Trophoblast cell (in vitro differentiated cells and primary cell): ENCODE measurements around the gene SERINC4.

ENCODE experiments used
- DNase-seq, 2 donors: peaks; one replicate each; pipeline ENCODE4 v3.0.0-alpha.2; 2016
- H2AFZ ChIP-seq: 2 replicates; pipeline ENCODE4 v1.6.1; 2013; ENCODE audit warnings: low read length, moderate library complexity, mild to moderate bottlenecking; ENCODE audit not compliant: insufficient read depth, poor library complexity
- H2AK5ac ChIP-seq: 2 replicates; pipeline ENCODE4 v1.6.1; 2013; ENCODE audit warnings: mild to moderate bottlenecking, low read length
- H2BK120ac ChIP-seq: 2 replicates; pipeline ENCODE4 v1.6.1; 2013; ENCODE audit warnings: low read length, mild to moderate bottlenecking, moderate library complexity; ENCODE audit not compliant: insufficient read depth, poor library complexity
- H2BK12ac ChIP-seq: 2 replicates; pipeline ENCODE4 v1.6.1; 2013; ENCODE audit warnings: mild to moderate bottlenecking, low read length, moderate library complexity
- H2BK5ac ChIP-seq: 2 replicates; pipeline ENCODE4 v1.6.1; 2013; ENCODE audit warnings: low read length, low read depth, moderate library complexity, mild to moderate bottlenecking; ENCODE audit not compliant: poor library complexity
- H3K14ac ChIP-seq: 2 replicates; pipeline ENCODE4 v1.6.1; 2013; ENCODE audit warnings: mild to moderate bottlenecking, low read length
- H3K18ac ChIP-seq: 2 replicates; pipeline ENCODE4 v1.6.1; 2013; ENCODE audit warnings: mild to moderate bottlenecking, low read length
- H3K23ac ChIP-seq: 2 replicates; pipeline ENCODE4 v1.6.1; 2013; ENCODE audit warnings: low read length
- H3K27ac ChIP-seq: 2 replicates; pipeline ENCODE4 v1.5.1; 2013; ENCODE audit warnings: low read depth, mild to moderate bottlenecking, inconsistent platforms, low read length, moderate library complexity
- H3K27me3 ChIP-seq: 2 replicates; pipeline ENCODE4 v1.6.1; 2013; ENCODE audit warnings: inconsistent platforms, mild to moderate bottlenecking, low read length, moderate library complexity; ENCODE audit not compliant: insufficient read depth
- H3K36me3 ChIP-seq, 2 experiments: 1 replicate in 1 of 2; 2 replicates in 1 of 2; pipeline ENCODE4 v1.6.1; 2013; ENCODE audit warnings: low read length in 2 of 2, mild to moderate bottlenecking in 2 of 2, moderate library complexity in 1 of 2; ENCODE audit not compliant: insufficient read depth in 2 of 2, control insufficient read depth in 1 of 2
- H3K4ac ChIP-seq: 2 replicates; pipeline ENCODE4 v1.6.1; 2013; ENCODE audit warnings: low read depth, mild to moderate bottlenecking, low read length, moderate library complexity
- H3K4me1 ChIP-seq, 2 experiments: 1 replicate in 1 of 2; 2 replicates in 1 of 2; pipeline ENCODE4 v1.6.1; 2013; ENCODE audit warnings: low read length in 2 of 2, mild to moderate bottlenecking in 2 of 2, moderate library complexity in 1 of 2; ENCODE audit not compliant: insufficient read depth in 2 of 2, control insufficient read depth in 1 of 2
- H3K4me2 ChIP-seq: 2 replicates; pipeline ENCODE4 v1.6.1; 2013; ENCODE audit warnings: inconsistent platforms, mild to moderate bottlenecking, low read length, moderate library complexity
- H3K4me3 ChIP-seq: 2 replicates; pipeline ENCODE4 v1.5.1; 2013; ENCODE audit warnings: mild to moderate bottlenecking, low read depth, low read length, inconsistent platforms
- H3K79me1 ChIP-seq: one replicate; pipeline ENCODE4 v1.6.1; 2013; ENCODE audit warnings: low read length
- H3K79me2 ChIP-seq: 2 replicates; pipeline ENCODE4 v1.6.1; 2013; ENCODE audit warnings: low read length, mild to moderate bottlenecking; ENCODE audit not compliant: control insufficient read depth, insufficient read depth, poor library complexity
- H3K9ac ChIP-seq: 2 replicates; pipeline ENCODE4 v1.6.1; 2013; ENCODE audit warnings: mild to moderate bottlenecking, low read length
- H3K9me3 ChIP-seq: 2 replicates; pipeline ENCODE4 v1.6.1; 2013; ENCODE audit warnings: low read depth, mild to moderate bottlenecking, control low read depth, inconsistent platforms, low read length; ENCODE audit not compliant: insufficient read depth
- H4K12ac ChIP-seq: 2 replicates; pipeline ENCODE4 v1.6.1; 2013; ENCODE audit warnings: low read depth, mild to moderate bottlenecking, low read length, moderate library complexity
- H4K8ac ChIP-seq: 2 replicates; pipeline ENCODE4 v1.6.1; 2013; ENCODE audit warnings: low read depth, mild to moderate bottlenecking, low read length, moderate library complexity
- H4K91ac ChIP-seq: one replicate; pipeline ENCODE4 v1.6.1; 2013; ENCODE audit warnings: low read depth, mild to moderate bottlenecking, low read length, moderate library complexity
- WGBS: extraction: QIAGEN DNeasy Blood & Tissue Kit; methylation state at CpG from one replicate; pipeline ENCODE4 v1.1.7; 2013; ENCODE audit warnings: missing lambda C conversion rate; ENCODE audit not compliant: insufficient read length, insufficient coverage; ENCODE audit errors: extremely low coverage; 5-methylcytosine and 5-hydroxymethylcytosine counted together

SERINC4 gene

DNA sequence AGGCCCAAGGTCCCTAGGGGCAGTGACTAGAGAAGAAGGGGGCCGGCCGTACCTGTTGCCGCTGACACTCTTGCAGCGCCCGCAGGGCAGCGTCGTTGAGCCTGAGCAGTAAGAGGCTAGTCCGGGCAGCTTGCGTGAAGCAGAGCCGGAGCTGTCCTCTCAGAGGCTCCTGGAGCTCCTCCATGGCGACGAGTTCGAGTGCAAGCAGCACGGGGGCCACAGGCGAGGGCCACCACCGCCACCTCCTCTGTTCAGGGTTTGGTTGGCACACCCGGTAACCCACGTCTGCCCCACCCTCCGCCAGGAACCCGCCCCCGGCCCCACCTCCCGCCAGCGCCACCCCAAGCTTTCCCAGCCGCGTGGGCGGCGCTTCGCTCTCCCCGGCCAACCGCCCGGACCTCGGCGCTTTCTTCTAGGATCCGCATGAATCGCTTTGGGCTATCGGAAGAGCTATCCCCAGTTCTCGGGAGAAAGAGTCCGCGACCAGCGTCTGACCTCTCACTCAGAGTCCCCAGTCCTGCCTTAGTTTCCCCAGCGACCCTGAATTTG, 23.2 kb downstream of the SERINC4 start, which contains the start of gene ELL3:
ELL3 (minus strand) TSS at position 249 of the 549 bp plus-strand sequence; CDS start at position 184, 65 bp downstream.
- H2AFZ ChIP-seq: peak within 1 kb of the TSS; percentile 95
- no peak within 1 kb of the TSS for H2BK12ac ChIP-seq
- no peak within 1 kb of the TSS for H3K23ac ChIP-seq
- H4K12ac ChIP-seq: no peak within 1 kb of the TSS
- no peak within 1 kb of the TSS for H3K27ac ChIP-seq
- peak within 1 kb of the TSS; percentile 29 for H3K14ac ChIP-seq
- no peak within 1 kb of the TSS for H3K18ac ChIP-seq
- no peaks in the 10 kb centered on the region for H3K79me2 ChIP-seq
- no peak within 1 kb of the TSS for H3K9ac ChIP-seq
- peaks cover 3 to 12% of the 10 kb centered on the region in 2 experiments for H3K4me1 ChIP-seq
- peak; percentile 79 for DNase-seq
- H2AK5ac ChIP-seq: no peak within 1 kb of the TSS
- no peaks in the 10 kb centered on the region for H3K27me3 ChIP-seq
- no peak within 1 kb of the TSS for H4K91ac ChIP-seq
- peak within 1 kb of the TSS; percentile 70 for H4K8ac ChIP-seq
- H2BK5ac ChIP-seq: no peak within 1 kb of the TSS
- no CpG with 5 or more reads among the region's 41 CpGs for WGBS
- peaks cover 6 to 17% of the 10 kb centered on the region in 2 experiments for H3K36me3 ChIP-seq
- peaks cover 2% of the 10 kb centered on the region for H3K79me1 ChIP-seq
- peak within 1 kb of the TSS; percentile 61 for H3K4me3 ChIP-seq
- H3K9me3 ChIP-seq: no peaks in the 10 kb centered on the region
- H3K4me2 ChIP-seq: peak within 1 kb of the TSS; percentile 73
- H2BK120ac ChIP-seq: no peak within 1 kb of the TSS
- H3K4ac ChIP-seq: no peak within 1 kb of the TSS

DNA sequence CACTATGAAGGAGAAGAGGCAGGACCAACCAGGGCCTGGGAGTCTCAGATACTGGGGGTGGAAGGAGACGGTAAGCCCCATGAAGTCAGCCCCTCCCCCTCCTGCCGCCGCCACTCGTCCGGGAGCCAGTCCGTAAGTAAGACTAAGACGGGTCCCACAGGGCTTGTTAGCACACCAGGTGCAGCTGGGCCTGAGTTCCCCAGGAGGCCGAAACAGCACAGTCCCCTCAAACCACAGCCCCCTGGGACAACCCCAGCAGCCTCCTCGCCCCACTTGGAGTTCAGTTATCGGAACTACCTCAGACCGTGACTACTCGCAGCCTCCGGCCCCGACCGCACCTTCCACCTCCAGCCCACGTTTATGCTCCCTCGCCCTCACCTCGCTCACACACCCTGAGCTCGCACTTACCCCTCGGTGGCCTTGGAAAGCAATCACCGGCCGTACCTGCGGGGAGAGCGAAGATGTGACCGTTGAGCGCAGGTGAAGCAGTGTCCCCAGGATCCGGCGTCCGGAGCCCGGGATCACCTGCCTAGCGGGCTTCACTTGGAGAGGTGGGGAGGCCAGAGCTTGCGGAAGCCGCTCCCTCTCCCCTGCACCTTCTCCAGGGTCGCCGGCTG, 23.8 kb downstream of the SERINC4 start:
- Histone ChIP-seq H3K36me3 (peaks cover 8 to 20% of the 10 kb centered on the region in 2 experiments), H3K18ac (no peak overlapping the region), H3K9ac (no peak overlapping the region), H2AFZ (peak overlapping the region; percentile 58), H3K9me3 (no peaks in the 10 kb centered on the region), H3K27me3 (no peaks in the 10 kb centered on the region), H3K4me2 (peak overlapping the region; percentile 73), H3K23ac (no peak overlapping the region), H3K4me1 (peaks cover 3 to 12% of the 10 kb centered on the region in 2 experiments), H3K4ac (no peak overlapping the region), H2BK5ac (no peak overlapping the region), H4K12ac (no peak overlapping the region), H2BK120ac (no peak overlapping the region), H3K4me3 (peak overlapping the region; percentile 61), H3K79me2 (no peaks in the 10 kb centered on the region), H2AK5ac (no peak overlapping the region), H4K91ac (no peak overlapping the region), H3K14ac (no peak overlapping the region), H2BK12ac (no peak overlapping the region), H3K27ac (no peak overlapping the region), H3K79me1 (peaks cover 2% of the 10 kb centered on the region), H4K8ac (no peak overlapping the region)
- no CpG with 5 or more reads among the region's 35 CpGs for WGBS
- DNase-seq: peak in 1 of 2 donors; percentile 34

GRCh38 chr15:43775411-43775965, 24.5 kb downstream of the SERINC4 start:
- Histone ChIP-seq H3K4me3 (no peak overlapping the region), H3K4ac (no peak overlapping the region), H3K79me2 (no peaks in the 10 kb centered on the region), H3K27ac (no peak overlapping the region), H3K4me1 (peaks cover 3 to 12% of the 10 kb centered on the region in 2 experiments), H2BK12ac (no peak overlapping the region), H3K9ac (no peak overlapping the region), H3K14ac (no peak overlapping the region), H3K79me1 (peaks cover 2% of the 10 kb centered on the region), H3K4me2 (no peak overlapping the region), H2AK5ac (no peak overlapping the region), H2AFZ (no peak overlapping the region), H2BK120ac (no peak overlapping the region), H3K18ac (no peak overlapping the region), H3K27me3 (no peaks in the 10 kb centered on the region), H4K91ac (no peak overlapping the region), H4K8ac (no peak overlapping the region), H3K36me3 (peaks cover 11 to 27% of the 10 kb centered on the region in 2 experiments), H2BK5ac (no peak overlapping the region), H4K12ac (no peak overlapping the region), H3K23ac (no peak overlapping the region), H3K9me3 (no peaks in the 10 kb centered on the region)
- DNase-seq: peak; percentile 60 to 72
- WGBS: no CpG with 5 or more reads among the region's 1 CpG

GRCh38 chr15:43774062-43774461, 26.0 kb downstream of the SERINC4 start:
- no peak overlapping the region for H2BK12ac ChIP-seq
- H3K4me3 ChIP-seq: no peak overlapping the region
- H2BK5ac ChIP-seq: no peak overlapping the region
- H3K4me2 ChIP-seq: no peak overlapping the region
- no peak for DNase-seq
- H3K36me3 ChIP-seq: peaks cover 11 to 32% of the 10 kb centered on the region in 2 experiments
- peaks cover 3 to 12% of the 10 kb centered on the region in 2 experiments for H3K4me1 ChIP-seq
- no peak overlapping the region for H2AFZ ChIP-seq
- no peak overlapping the region for H3K4ac ChIP-seq
- H4K91ac ChIP-seq: no peak overlapping the region
- WGBS: no CpG with 5 or more reads among the region's 4 CpGs
- no peak overlapping the region for H2BK120ac ChIP-seq
- no peak overlapping the region for H3K9ac ChIP-seq
- peaks cover 2% of the 10 kb centered on the region for H3K79me1 ChIP-seq
- H4K12ac ChIP-seq: no peak overlapping the region
- no peak overlapping the region for H4K8ac ChIP-seq
- H3K9me3 ChIP-seq: no peaks in the 10 kb centered on the region
- no peaks in the 10 kb centered on the region for H3K27me3 ChIP-seq
- H3K79me2 ChIP-seq: no peaks in the 10 kb centered on the region
- H3K14ac ChIP-seq: no peak overlapping the region
- no peak overlapping the region for H2AK5ac ChIP-seq
- no peak overlapping the region for H3K18ac ChIP-seq
- H3K27ac ChIP-seq: no peak overlapping the region
- H3K23ac ChIP-seq: no peak overlapping the region
